Globus pallidus (tissue), 1 donor: Measurements from ENCODE around the gene HYAL3.
"Not testable (repeated sequence)": the region's sequence is repeated elsewhere in the genome, so short reads cannot be mapped to it uniquely, and the experiment has no call there.

ENCODE experiments used
- DNase-seq: peaks from one replicate; pipeline ENCODE4 v3.0.0-alpha.2; 2015; ENCODE audit warnings: low spot score

The HYAL3 gene

DNA sequence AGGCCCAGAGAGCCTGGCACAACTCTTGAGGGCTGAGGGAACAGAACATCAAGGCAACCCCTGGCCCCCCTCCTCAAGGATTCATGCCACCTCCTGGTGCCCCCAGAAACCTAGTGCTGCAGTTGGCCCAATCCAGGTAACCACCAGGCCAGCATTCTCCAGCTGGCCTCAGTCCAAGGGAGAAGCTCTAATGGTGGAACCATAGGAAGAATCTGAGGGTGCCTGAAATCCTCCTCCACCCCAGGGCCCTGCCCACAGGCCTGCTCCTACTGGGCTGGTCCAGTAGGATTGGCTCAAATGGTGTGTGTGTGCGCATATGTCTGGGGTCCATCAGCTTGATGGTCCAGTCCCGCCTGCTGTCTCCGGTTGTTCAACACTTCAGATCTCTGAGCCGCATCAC is 15.6 kb upstream of the HYAL3 start:
- DNase-seq: no peak

DNA sequence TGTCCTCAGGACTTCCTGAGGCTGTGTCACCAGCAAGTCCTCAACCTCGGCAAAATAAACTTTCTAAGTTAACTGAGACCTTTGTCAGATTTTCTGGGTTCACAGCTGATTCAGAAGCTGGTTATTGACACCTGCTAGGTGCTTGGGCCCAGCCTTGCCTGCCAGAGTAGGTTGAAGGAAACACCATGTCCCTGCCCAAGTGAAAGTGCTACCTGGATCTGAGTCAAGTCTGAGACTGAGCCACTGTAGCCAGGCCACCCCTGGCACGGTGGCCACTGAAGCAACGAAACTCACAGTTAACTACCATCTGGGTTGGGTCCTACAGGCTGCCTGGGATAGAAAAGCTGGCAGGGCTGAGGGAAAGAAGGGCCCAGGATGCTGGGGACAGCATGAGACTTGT is 15.1 kb upstream of the HYAL3 start:
- no peak for DNase-seq

DNA sequence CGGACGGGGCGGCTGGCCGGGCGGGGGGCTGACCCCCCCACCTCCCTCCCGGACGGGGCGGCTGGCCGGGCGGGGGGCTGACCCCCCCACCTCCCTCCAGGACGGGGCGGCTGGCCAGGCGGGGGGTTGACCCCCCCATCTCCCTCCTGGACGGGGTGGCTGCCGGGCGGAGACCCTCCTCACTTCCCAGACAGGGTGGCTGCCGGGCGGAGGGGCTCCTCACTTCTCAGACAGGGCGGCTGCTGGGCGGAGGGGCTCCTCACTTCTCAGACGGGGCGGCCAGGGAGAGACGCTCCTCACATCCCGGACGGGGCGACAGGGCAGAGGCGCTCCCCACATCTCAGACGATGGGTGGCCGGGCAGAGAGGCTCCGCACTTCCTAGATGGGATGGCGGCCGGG is 12.8 kb upstream of the HYAL3 start:
- DNase-seq: not testable (repeated sequence)

DNA sequence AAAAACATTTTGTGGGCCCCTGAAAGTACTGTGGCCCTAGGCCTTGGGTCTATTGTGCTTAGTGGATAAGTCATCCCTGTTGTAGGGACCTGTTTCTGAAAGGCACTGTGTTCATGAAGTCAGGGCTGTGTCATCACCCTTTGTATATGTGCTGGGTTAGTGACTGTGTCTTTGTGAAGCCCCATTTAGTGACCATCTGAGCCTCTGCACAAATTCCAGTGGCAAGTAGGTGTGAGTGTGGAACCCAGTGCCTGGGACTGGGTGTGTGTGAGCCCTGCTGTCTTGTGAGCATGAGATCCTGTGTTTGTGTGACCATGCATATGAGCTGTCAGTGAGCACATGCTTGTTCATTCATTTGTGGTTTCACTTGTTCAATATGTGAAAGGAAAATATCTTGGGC is 5.4 kb upstream of the HYAL3 start:
- DNase-seq: no peak

DNA sequence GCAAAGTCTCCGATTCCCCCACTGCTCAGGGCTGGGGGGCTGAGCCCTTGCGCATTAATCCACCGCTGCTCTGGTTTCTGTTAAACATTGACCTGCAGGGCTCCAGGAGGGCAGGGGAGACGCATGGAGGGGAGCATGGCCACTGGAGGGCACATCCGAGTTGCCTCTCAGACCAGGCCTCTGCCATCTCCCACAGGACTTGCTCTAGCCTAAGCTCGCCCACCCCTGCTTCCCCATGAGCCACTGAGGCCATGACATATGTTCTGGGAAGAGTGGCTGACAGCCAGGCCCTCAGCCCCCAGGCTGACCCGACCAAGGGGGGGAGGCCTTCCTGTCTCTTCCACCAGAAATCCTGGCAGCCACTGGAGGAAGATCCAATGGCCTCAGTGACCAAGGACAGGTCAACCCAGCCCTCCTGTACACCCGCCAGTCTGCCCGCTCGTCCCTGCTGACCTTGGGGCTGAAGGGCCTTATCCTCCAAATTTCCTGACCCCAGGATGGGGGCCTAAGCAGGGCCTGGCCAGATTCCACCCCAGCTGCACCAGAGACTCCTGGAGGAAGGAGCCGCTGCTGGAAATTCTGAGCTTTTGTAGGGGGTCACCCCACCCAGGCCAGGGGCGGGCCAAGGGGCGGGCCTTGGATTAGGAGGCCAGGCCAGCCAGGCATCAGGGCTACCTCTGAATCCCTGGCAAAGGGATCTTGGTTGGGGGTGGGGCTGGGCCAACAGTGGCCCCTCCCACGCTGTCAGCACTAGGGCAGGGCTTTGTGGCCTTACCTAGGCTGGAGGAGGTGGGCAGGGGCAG is 4.0 kb upstream of the HYAL3 start, which contains the start of gene HYAL1:
HYAL1 (minus strand) TSS at position 562 of the 803 bp plus-strand sequence. CDS start 618 bp downstream, outside the sequence.
- DNase-seq: no peak

DNA sequence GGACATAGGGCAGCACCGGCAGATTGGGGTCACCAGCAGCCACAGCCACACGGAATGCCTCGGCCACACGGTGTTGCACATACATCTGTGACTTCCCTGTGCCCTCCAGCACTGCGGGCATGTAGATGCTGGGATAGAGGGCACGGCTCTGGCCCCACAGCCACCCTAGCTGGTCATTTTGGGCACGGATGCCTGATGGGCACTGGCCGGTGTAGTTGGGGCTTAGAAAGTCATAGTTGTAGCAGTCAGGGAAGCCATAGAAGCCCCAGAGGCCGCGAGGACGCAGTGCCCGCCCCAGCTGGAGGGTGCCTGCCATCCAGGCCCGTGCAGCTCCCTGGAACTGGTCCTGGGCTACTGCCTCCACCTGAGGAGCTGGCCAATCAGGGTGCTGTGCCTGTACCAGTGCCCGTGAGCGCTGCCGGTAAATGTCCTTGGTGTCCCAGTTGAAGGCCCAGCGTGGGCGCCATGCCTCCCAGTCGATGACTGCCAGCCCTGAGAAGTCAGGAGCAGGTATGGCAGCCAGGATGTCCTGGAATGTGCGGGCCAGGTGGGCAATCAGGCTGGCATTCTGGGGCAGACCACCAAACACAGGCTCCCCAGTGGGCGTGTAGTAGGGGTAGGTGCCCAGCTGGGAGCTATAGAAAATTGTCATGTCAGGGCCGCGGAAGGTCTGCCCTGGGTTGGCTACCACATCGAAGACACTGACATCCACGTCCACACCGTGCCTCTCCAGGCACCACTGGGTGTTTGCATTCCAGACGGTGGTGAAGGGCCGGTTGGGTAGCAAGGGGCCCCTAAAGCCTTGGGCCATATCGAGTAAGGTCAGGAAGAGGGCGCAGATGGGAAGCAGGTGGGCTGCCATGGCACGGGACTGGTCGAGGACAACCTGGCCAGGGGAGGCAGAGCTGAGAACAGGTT is 3.1 kb upstream of the HYAL3 start:
- no peak for DNase-seq

DNA sequence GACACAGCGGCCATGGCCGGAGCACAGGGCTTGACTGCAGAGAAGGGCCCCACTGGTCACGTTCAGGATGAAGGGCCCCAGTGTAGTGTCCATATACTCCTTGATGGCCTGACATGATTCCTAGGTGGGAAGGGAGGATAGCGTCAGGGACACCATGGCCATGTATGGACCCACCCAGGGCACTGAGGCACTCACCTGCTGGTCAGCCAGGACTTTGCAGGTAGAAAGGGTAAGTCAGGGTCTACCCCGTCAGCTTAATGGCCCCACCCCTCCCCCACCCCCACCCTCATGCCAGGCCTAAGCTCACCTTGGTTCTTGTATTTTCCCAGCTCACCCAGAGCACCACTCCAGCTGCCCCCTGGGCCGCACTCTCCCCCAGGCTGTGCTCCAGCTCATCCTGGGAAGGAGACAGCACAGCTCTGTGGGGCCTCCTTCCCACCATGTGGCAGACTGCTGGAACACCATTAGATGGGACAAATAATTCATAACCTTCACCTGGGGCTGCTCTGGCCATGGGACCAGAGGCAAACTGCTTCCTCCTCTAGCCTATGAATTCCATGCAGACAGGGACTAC is 1.6 kb upstream of the HYAL3 start:
- no peak for DNase-seq

DNA sequence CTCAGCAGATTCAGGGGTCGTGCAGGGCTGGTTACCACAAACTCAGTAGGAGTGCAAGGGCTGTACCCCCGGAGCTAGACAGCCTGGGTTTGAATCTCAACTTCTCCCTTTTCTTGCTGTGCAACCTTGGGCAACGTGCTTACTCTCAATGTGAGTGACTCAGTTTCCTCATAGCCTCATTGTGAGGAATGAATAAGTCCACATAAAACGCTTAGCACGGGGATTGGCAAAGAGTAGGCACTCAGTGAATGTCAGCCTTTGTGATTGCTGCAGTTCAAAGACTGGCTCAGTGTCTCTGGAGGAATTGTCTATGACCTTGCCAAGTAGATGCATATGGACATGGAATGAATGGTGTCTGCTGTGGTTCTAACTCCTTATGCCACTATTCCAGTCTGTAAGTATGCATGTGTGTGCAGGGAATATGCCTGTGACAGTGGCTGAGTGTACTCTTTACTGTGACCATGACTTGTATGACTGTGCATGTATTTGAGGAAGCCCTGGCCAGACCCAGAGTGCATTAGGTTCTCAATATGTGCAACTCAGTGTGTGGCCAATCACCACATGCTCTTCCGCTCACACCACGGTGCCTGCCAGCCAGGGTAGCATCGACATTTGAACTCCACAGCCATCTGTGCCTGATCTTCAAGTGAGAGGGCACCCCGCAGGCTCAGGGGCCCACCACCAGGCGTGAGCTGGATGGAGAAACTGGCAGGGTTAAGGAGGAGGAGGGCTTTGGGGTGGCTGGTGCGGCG is 900 bp upstream of the HYAL3 start:
- DNase-seq: peak; percentile 92

DNA sequence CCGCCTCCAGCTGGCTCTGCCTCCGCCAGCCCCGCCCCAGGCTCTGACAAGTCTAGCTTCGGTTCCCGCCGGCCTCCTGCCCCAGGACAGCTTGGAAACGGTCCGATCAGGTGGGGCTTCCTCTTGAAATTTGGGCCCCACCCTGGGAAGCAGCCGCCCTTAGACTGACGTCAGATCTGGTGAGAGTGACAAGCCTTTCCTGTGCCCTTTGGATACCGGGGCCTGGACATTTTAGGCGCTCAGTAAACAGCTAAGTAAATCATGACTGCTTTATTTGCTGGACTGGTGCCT is 378 bp upstream of the HYAL3 start:
- no peak for DNase-seq

DNA sequence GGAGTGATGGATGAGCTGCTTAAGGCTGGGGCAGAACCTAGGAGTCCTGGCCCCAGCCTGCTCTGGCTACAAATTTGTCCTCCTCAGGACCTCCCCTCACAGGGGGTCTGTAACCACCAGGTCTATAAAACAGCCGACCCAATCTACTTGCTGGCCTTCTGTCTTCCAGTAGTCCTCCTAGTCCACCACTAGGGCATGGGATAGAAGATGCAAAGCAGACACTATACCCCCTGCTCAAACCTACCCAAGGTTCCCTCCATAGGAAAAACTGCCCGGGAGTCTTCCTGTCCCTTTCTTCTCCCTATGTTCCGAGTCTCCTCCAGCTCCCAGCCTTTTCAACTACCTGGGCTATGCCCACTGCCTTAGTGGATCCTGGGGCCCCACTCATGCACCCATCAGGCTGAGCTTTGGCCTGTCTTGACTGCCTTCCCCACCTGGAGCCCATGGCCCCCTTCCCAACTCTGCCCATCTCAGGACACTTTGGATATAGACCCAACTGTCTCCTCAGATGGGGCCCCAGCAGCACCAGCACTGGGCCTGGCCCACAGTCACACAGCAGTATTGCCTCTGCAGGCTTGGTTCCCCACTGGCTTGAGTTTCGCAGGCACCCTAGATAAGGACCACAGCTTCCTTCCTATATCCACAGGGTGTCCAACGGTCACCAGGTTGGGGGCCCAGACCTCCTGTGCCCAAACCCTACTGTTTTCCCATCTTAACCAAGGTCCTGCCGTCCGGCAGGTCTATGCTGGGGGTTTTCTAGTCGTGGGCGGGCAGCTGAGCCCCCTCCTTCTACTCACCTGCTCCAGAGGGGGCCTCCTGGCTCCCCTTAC is 1.1 kb downstream of the HYAL3 start:
- DNase-seq: no peak

DNA sequence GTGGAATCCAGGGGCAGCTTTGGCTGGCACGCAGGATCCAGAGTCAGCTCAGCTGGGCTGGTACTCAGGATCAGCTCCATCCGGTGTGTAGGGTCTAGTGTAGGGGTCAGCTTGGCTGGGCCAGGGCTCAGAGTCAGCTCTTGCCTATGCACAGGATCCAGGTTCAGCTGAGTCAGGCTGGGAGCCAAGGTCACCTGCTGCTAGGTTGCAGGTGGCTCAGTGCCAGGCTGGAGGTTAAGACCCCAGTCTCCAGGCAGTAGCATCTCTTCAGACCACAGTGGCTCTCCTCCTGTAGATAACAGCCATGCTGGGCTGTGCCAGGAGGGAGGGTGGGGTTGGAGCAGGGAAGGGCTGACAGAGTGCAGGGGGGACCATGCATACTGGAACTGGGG is 1.8 kb downstream of the HYAL3 start:
- DNase-seq: no peak

DNA sequence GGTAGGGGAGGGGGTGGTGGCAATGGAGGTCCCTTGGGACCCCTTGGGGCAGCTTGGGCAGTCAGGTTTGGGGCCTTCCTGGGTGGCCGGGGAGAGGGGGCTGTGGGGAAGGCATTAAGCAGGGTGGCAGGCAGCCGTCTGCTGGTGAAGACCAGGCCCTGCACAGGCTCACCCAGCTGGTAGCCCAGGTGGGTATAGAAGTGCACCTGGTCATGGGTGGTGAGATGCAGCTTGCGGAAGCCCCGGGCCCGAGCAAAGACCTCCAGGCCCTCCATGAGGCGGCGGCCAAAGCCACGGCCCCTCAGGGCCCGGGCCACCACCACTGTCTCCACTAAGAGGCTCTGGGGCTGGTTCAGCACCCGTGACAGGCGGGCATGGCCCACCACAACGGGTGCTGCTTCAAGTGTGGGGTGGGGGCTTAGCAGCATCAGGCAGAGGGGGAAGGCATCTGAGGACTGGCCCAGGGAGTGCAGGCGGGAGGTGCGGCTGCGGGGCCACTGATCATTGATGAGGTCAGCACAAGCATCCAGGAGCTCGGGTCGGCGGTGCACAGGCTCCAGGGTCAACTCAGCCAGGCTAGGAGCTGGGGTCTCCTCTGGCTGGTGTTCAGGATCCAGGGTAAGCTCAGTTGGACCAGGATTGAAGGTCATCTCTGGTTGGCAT is 2.4 kb downstream of the HYAL3 start:
- DNase-seq: no peak

DNA sequence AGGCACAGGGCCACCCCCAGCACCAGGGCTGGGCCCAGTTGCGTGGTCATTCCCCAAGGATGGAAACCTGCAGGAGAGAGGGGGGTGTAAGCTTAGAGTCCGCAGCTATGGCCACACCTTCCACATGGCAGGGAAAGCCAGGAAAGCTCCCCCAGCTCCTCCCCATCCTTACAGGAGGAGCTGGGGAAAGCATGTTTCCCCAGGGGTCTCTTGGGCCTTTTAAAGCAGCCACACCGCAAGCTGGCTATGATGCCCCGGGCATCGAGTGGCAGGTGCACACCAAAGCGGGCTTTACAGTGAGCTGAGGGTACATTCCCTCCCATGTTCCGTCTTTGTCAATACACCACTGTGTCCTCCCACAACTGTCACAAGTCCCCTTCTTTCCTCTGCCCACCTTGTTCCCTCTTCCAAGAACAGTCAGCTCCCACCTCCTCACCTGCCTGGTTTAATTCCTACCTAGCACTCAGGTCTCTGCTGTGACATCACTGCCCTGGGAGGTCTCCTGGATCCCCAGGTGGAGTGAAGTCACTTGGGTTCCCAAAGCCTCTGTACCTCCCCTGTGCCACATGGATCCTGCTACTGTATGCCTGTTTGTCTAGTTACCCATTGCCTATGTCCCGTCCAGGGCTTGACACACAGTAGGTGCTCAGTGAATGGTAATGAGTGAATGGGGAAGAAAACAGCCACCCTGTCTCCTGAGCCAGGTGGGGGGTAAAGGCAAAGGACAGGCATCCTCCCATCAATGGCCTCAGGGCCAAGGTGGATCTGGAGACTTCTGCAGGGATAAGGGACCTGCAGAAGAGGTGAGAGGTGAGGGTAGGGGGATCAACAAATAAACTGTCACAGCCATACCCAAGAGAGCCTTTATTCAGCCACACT is 3.4 kb downstream of the HYAL3 start:
- DNase-seq: no peak

DNA sequence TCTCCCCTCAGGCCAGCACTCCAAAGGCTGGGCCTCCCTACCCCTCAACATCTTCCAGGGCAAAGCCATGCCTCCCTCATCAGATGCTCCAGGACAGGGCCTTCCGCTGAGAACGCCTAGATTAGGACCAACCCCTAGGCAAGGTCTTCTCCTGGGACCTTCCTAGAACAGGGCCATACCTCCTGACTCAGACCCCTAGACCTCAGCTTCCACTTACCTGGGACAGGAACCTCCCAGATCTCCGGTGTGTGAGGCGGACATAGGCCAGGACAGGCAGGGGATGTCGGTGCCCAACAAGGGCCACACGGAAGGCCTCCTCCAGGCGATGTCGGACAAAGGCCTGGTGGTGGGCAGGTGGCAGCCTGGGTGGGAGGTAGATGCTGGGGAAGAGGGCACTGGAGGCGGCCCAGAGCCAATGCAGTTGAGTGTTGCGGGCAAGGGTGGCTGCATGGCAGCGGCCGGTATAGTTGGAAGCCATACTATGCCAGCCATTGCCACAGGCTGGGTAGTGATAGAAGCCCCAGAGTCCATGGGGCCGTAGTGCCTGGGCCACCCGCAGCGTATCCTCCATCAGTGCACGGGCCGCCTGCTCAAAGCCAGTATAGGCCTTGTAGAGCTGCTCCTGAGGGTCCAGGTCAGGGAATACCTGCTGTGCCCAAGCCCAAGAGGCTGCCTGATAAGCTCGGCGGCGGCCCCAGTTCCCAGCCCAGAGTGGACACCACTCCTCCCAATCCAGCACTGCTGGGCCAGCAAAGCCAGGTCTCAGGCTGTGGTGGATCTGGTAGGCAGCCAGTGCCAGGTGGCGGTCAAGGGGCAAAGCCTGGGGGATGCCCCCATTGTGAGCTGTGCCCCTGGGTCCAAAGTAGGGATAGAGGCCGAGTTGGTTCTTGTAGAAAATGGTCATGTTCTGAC is 4.5 kb downstream of the HYAL3 start:
- DNase-seq: no peak

DNA sequence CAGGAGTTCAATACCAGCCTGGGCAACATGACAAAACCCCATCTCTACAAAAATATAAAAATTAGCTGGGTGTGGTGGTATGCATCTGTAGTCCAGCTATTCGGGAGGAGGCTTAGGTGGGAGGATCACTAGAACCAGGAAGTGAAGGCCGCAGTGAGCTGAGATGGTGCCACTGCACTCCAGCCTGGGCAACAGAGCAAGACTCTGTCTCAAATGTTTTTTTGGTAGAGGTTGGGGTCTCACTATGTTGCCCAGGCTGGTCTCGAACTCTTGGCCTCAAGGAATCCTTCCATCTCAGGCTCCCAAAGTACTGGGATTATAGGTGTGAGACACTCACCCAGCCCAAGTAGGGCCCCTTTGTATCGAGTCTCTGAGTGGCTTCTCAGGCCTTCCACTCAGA is 5.1 kb downstream of the HYAL3 start:
- DNase-seq: no peak

DNA sequence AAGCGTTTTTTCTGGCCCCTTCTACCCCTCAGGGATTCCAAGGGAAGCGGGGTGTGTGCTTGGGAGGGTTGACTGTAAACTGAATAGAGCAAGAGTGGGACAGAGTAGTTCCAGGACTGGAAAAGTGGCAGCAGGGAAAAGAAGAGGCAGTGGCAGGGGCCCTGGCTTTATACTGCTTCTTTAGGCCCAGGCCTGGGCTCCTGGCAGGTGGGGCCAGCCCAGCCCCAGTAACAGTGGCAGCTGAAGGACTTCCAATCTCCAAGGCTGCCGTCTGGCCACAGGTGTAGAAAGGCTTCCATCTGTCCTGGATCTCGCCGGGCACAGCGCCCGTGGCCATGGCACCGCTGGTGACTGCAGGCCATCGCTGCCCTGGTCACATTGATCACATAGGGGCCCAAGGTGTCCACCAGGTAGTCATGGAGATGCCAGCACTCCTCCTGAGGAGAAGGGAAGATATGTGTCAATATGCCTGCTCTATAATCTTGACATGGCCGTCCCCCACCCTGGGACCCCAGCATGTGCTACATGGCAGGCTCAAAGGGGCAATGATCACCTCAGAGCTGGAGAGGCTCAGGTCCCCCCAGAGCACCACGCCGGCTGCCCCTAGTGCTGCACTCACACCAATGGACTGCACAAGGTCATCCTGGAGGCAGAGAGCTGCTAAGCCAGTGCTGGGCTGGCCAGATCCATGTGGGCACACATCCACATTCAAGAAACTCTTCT is 6.0 kb downstream of the HYAL3 start:
- no peak for DNase-seq

DNA sequence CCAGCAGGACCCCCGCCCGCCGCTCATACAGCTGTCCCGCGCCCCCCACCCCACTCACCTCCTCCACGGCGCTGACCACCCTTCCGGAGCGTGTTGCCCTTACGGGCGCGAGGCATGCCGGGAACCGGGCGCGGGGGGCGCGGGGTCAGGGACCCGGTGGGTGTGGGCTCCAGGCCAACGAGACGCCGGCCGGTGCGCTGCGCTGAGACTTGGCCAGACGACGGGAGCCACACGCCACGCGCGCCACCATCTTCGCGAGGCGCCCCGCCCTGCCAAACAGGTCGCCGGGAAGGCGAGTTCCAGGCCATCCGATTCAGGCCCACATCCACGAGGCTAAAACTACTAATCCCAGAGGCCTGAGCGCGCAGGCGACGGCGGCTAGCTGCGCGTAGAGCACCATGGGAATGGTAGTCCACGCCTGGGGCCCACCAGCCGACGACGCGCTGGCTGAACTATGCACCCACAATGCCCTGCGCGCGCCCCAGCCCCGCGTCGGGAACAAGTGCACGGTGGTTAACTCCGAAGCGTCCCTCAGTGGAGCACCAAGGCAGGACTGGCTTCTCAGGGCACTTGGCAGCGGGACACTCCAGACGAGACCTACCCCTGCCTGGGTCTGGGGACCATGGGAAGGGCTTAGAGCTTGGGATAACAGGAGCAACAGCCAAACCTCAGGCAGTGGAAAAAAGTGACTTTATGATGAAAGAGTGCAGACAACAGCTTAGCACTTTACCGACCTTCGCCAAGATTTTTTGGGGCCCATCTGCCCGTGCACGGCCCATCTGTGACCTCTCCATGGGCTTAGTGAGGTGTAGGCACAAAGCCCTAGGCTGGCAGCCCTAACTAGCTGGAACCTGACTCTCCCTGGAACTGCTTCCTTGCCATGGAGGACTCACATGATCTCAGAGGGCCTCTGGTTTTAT is 6.8 kb downstream of the HYAL3 start, which contains the start of gene IFRD2:
IFRD2 (minus strand) TSS at position 271 of the 920 bp plus-strand sequence; CDS start at position 116, 155 bp downstream.
- DNase-seq: peak; percentile 98
